ENCODE measurements around the gene PLCB3.
"Not testable (repeated sequence)": the region's sequence is repeated elsewhere in the genome, so short reads cannot be mapped to it uniquely, and the experiment has no call there.

The PLCB3 gene

GRCh38 chr11:64238076-64238475 lies 13.3 kb upstream of the PLCB3 start:
- no peak for DNase-seq

- DNase-seq: no peak
Measured at GRCh38 chr11:64238999-64239398, 12.3 kb upstream of the PLCB3 start.

DNA sequence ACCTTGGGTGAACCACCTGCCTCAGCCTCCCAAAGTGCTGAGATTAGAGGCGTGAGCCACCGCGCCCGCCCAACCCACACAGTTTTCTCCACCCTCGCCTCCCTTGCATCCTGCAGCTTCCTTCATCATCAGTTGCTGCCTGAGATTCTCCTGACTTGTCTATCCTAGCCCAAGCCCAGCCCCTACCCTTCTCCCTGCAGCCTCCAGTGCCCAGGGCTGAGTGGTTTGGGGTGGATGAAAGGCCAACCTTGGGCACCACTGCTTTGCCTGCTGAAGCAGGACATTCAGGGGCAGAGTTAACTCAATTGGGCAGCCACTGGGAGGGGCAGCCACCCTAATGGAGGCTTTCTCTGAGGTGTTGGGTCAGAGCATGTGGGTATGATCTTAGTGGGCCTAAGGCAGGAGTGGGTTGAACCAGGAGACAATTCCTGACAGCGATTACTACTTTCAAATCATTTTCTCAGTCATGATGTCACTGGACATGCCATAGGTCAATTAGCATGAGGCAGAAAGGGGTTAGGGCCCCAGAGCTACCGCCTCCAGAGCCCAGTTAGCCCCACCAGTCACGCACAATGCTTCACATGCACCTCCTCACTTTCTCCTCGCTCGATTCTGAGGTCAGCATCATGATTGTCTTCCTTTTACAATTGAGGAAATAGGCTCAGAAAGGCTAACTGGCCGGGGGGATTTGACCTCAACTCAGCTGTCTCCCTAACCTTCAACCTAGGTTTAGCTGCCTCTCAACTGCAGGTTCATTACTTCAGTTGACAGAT lies 11.5 kb upstream of the PLCB3 start:
- DNase-seq: no peak

DNA sequence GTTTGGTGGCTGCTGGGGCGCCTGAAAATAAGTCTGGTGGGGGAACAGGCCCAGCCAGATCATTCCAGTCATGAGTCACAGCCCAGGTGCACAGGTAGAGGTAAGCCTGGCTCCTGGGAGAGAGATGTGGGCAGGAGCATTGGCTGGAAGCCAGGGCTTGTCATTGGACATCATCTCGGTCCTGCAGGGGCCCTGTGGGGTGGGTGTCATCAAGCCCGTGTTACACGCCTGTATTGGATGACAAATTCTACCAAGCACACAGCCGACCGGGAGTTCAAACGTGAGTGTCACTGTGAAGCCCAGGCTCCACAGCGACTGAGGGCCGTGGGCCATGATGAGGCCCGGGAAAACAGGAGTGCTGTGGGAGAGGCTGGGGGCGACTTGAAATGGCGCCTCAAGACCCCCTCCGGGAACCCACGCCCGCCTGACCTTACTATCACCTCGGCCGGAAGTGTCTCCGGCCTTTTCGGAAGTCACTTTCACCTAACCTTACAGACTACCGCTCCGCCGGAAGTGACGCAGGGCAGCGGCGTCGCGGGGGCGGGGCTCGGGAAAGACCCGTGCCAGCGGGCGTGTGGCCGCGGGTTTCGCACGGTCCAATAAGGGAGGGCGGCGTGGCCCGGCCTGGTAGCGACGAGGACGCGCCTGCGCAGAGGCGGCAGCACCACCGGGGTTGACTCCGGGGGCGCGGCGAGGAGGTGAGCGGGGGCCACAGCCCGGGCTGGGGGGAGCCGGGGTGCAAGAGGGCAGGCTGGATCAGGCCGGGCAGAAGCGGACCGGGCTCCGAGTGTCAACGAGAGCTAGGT lies 10.7 kb upstream of the PLCB3 start, which contains the start of gene FKBP2:
FKBP2 (plus strand) TSS at position 661 of the 806 bp plus-strand sequence. CDS start 1,293 bp downstream, outside the sequence.
- peak; percentile 98 for DNase-seq

- DNase-seq: peak; percentile 100
Measured at GRCh38 chr11:64241241-64241490, 10.2 kb upstream of the PLCB3 start.

DNA sequence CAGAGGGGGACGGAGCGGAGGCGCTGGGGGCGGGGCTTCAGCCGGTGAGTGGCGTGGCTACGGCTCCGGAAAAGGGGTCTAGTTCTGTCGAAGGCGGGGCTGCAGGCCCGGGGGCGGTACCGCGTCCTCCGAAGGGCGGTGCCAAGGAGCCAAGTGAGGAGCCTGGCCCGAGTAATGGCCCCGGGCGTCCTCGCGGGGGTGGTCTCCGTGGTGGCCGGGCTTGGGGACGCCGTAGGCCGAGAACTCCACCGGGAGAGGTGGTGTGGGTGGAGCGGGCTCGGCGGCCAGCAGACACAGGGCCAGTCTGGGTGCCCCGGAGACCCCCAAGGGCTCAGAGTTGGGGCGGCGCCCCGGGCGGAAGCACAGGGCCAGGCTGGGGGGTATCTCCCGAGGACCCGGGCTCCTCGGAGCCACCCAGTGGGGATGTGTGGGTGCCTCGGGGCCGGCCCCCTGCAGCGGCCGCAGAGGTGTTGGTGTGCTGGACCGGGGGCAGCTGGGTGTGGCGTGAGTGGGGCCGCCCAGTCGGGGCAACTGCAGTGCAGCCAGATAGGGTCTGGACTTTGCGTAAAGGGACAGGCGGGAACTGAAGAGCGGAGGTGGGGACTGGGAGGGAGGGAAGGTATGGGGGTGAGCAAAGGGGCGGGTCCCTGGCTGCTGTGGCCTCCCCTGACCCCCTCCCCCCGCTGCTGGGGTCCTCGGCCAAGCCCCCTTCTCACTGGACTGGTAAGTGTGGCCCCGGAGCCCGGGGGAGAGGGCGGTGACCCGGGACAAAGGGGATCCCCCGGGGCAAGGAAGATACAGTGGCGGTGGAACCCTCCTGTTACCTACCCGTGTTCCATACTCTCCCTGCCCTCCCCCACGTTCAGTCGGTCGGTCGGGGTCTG lies 9.6 kb upstream of the PLCB3 start:
- DNase-seq: no peak

DNA sequence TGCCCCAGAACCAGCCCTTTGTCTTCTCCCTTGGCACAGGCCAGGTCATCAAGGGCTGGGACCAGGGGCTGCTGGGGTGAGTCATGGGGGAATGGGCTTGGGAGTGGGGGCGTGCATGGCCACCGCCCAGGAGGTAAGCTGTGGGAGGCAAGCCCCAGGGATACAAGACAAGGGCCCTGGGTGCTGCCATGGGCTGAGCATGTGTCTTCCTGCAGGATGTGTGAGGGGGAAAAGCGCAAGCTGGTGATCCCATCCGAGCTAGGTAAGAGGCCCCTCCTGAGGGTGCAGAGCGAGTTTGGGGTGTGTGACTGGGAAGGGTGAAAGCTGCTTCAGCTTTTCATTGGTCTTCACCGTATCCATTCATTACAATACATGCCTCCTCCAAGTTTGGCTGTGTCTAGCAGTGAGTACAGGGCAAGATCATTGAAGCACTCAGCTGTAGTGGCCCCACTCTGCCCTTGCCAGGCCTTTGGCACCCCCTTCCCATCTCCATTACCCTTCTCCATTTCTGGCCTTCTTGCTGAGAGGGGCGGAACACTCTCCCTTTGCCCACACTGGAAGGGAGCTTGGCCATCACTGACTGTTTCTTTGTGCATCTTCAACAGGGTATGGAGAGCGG lies 8.0 kb upstream of the PLCB3 start:
- no peak for DNase-seq

- DNase-seq: no peak
Measured at GRCh38 chr11:64244107-64244506, 7.2 kb upstream of the PLCB3 start.

- DNase-seq: no peak
Measured at GRCh38 chr11:64244966-64245365, 6.4 kb upstream of the PLCB3 start.

- no peak for DNase-seq
Measured at GRCh38 chr11:64245401-64245796, 5.9 kb upstream of the PLCB3 start.

GRCh38 chr11:64245797-64246620 lies 5.3 kb upstream of the PLCB3 start:
- DNase-seq: peak; percentile 80

DNA sequence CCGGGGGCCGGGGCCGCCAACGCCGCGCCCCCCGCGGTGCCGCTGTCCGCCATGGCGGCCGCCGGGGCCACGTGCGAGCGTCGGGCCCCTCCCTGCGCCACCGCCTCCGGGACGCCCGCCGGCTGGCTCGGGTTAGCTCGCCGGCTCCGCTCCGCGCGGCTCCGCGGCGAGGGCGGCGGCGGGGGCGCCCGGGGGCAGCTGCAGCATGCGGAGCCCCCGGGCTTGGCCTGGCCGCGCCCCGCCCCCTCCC lies 4.8 kb upstream of the PLCB3 start:
- DNase-seq: not testable (repeated sequence)

DNA sequence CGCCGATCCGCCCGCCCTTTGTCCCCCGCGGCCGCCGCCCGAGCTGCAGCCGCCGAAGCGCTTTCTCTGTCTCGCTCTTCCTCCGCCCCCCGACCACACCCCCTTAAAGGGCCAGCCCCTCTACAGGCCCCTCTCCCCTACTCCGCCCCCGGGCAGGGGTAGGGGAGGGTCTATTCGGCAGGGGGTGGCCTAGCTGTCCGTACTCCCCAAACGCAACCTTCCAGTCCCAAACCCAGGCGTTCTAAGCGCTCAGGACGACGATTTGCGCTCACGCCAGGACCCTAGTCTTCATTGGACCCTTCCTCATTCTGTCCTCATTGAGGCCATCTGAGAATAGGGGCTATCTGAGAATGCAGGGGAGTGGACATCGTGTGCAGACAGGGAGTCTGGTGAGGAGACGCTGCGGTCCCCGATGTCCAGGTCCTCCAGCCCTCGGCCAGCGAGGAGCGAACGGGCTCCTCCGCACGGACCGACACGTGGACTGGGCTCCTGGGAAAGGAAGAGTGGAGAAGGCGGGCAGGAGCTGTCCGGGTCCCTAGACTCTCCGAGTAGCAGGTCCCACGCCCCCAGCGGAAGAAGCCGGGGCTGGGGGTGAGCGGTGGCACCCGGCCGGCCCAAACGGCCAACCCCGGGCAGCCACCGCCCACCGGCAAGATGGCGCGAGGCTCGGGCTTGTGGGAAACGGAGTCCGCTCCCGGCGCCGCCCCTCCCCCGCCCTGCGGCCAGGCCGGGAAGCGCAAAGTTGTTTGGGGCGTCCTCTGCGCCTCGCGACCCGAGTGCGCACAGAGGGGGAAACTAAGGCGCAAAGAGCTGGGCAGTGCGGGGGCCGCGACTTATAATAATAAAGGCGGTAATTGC lies 4.2 kb upstream of the PLCB3 start, which contains the start of gene PPP1R14B:
PPP1R14B (minus strand) TSS at position 73 of the 858 bp plus-strand sequence. CDS start 270 bp downstream, outside the sequence.
- peak; percentile 85 for DNase-seq

GRCh38 chr11:64247729-64248531 lies 3.4 kb upstream of the PLCB3 start:
- DNase-seq: no peak

DNA sequence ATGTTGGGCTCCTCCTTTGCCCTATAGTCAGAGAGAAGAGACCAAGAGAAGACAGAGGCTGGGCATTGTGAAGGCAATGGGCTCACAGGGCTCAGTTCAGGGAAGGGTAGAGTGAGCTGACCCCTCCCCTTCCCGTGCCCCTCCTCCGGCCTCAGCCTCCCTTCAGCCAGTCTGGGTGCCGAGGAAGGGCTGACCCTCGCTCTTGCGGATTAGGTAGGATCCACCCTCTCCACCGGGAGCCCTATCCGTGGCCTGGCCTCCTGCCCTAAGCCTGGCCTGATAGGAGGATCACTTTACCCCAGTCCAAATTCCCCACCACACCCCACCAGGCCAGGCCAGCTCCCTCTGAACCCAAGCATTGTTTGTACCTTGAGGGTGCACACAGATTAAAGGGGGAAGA lies 2.8 kb upstream of the PLCB3 start:
- no peak for DNase-seq

DNA sequence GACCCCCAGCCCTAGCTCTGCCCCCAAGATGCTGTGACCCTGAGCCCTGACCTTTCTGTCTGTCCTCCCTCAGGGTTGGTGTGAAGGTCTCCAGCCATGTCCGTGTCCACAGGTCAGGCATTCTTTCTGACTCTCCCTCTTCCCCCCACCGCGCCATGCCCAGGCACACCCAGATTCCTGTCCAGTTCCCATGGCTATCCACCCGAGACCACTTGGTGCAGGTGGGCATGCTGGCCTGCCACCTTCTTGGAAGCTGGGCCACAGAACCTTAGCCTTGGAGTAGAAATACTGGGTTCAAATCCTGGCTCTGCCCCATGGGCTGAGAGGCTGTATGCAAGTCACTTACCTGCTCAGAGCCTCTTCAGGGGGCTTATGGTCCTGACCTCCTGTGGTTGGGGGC lies 2.3 kb upstream of the PLCB3 start:
- DNase-seq: no peak

- DNase-seq: no peak
Measured at GRCh38 chr11:64249563-64250414, 1.5 kb upstream of the PLCB3 start.

DNA sequence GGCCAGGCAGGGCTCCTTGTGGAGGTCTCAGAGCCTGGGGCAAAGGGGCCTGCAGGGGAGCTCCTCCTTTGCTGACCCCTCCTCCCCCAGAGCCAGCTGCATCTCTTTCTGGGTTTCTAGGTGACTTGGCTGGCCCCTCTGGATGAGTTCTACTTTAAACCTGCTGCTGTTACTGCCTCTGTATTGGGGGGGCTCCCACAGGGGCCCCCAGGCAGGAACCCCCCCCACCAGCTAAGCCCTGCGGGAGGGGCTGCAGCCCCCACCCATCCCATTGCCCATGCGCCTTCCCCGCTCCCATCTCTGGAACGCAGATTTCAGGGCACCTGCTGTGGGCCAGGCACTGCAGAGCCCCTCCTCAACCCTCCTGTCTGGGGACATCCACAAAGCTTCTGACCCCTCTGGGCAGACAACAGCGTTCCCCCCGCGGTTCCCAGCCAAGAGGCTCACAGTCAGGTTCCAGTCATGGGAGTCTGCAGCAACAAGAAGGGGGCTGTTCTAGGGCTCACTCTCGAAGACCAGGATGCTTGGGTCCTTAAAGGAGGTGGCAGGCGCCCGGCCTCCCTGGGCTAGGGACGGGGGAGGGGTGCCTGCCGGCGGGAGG lies 815 bp upstream of the PLCB3 start:
- DNase-seq: no peak

GRCh38 chr11:64251753-64252002 lies 348 bp downstream of the PLCB3 start:
- no peak for DNase-seq
